ENCODE results near the gene DMTF1. TPM values are rescaled to one million over a fixed set of nuclear protein-coding genes. Genes with fewer than 3 reads are reported as not detected.

The DMTF1 gene
- total RNA-seq, 1 donor = 70.6 TPM

DNA sequence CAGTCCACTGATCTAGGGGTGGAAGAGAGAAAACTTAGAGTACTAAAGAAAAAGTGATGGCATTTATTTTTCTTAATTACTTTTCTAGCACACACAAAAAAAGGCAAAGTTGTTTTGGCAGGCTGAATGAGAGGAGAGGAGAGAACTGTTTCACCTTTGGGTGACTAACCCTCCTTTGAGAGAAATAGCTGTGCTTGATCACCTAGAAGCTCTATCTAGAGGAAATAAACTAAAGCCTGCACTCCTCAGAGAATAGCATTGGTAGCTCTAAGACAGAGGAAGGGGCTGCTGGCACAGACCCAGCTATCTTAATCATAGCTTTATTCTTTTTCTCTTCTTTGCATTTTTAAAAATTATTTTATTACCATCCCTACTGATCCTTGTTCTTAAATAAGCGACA is 61.0 kb downstream of the DMTF1 start:
- no peak for DNase-seq (ENCODE audit: insufficient read length, low spot score, missing footprints)

DNA sequence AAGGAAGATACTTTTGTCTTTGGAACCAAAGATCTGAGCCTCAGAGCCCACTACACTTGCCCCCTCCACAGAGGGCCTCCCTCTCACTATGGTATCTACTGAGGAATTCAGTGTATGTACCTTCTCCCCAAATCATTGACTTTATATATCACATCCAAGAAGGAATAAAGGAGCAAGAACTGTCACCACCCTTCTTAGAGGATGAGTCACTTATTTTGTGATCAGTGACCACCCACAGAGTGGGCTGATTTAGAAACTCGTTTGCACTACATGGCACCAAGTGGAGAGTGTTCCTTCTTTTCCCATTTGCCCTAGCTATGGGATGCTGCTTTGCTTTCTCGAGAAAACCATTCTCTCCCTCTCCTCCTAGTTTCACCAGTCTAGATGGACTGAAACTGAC is 61.6 kb downstream of the DMTF1 start:
- Histone ChIP-seq H3K4me2 (ENCODE audit: insufficient read depth, low read length) (no peak overlapping the region), H3K9me3 (ENCODE audit: low read depth, low read length) (no peaks in the 10 kb centered on the region), H3K4me3 (ENCODE audit: insufficient read depth, low read length) (no peak overlapping the region), H3K4me1 (ENCODE audit: insufficient read depth, low read length) (peaks cover 10% of the 10 kb centered on the region), H2AFZ (ENCODE audit: low read length) (no peak overlapping the region), H3K27me3 (ENCODE audit: insufficient read depth, low read length) (no peaks in the 10 kb centered on the region), H4K20me1 (ENCODE audit: insufficient read depth, low read length) (peaks cover 31% of the 10 kb centered on the region), H3K79me2 (ENCODE audit: insufficient read depth, low read length) (peaks cover 84% of the 10 kb centered on the region), H3K36me3 (ENCODE audit: insufficient read depth, low read length) (no peaks in the 10 kb centered on the region), H3K27ac (ENCODE audit: low read depth, low read length) (no peak overlapping the region)
- TF ChIP-seq, protein P1, sequence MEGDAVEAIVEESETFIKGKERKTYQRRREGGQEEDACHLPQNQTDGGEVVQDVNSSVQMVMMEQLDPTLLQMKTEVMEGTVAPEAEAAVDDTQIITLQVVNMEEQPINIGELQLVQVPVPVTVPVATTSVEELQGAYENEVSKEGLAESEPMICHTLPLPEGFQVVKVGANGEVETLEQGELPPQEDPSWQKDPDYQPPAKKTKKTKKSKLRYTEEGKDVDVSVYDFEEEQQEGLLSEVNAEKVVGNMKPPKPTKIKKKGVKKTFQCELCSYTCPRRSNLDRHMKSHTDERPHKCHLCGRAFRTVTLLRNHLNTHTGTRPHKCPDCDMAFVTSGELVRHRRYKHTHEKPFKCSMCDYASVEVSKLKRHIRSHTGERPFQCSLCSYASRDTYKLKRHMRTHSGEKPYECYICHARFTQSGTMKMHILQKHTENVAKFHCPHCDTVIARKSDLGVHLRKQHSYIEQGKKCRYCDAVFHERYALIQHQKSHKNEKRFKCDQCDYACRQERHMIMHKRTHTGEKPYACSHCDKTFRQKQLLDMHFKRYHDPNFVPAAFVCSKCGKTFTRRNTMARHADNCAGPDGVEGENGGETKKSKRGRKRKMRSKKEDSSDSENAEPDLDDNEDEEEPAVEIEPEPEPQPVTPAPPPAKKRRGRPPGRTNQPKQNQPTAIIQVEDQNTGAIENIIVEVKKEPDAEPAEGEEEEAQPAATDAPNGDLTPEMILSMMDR (IDR thresholded peaks at IDR 0.05; ENCODE audit: extremely low read depth, low read depth, low read length) = no peak
- no peak for DNase-seq (ENCODE audit: insufficient read length, low spot score, missing footprints)

More for the DNA sequence above, 61.0 kb downstream of the DMTF1 start:
- Histone ChIP-seq H3K4me1 (ENCODE audit: insufficient read depth, low read length) (peaks cover 5% of the 10 kb centered on the region), H2AFZ (ENCODE audit: low read length) (no peak overlapping the region), H4K20me1 (ENCODE audit: insufficient read depth, low read length) (peaks cover 34% of the 10 kb centered on the region), H3K9me3 (ENCODE audit: low read depth, low read length) (no peaks in the 10 kb centered on the region), H3K36me3 (ENCODE audit: insufficient read depth, low read length) (no peaks in the 10 kb centered on the region), H3K27ac (ENCODE audit: low read depth, low read length) (no peak overlapping the region), H3K27me3 (ENCODE audit: insufficient read depth, low read length) (no peaks in the 10 kb centered on the region), H3K4me3 (ENCODE audit: insufficient read depth, low read length) (no peak overlapping the region), H3K79me2 (ENCODE audit: insufficient read depth, low read length) (peaks cover 84% of the 10 kb centered on the region), H3K4me2 (ENCODE audit: insufficient read depth, low read length) (no peak overlapping the region)
- TF ChIP-seq, protein P1 (IDR thresholded peaks at IDR 0.05; ENCODE audit: extremely low read depth, low read depth, low read length) = no peak

- Histone ChIP-seq H4K20me1 (ENCODE audit: insufficient read depth, low read length) (peaks cover 29% of the 10 kb centered on the region), H2AFZ (ENCODE audit: low read length) (no peak overlapping the region), H3K9me3 (ENCODE audit: low read depth, low read length) (no peaks in the 10 kb centered on the region), H3K79me2 (ENCODE audit: insufficient read depth, low read length) (peaks cover 86% of the 10 kb centered on the region), H3K27me3 (ENCODE audit: insufficient read depth, low read length) (no peaks in the 10 kb centered on the region), H3K27ac (ENCODE audit: low read depth, low read length) (no peak overlapping the region), H3K4me1 (ENCODE audit: insufficient read depth, low read length) (peaks cover 11% of the 10 kb centered on the region), H3K4me3 (ENCODE audit: insufficient read depth, low read length) (no peak overlapping the region), H3K36me3 (ENCODE audit: insufficient read depth, low read length) (no peaks in the 10 kb centered on the region), H3K4me2 (ENCODE audit: insufficient read depth, low read length) (no peak overlapping the region)
- TF ChIP-seq, protein P1 (IDR thresholded peaks at IDR 0.05; ENCODE audit: extremely low read depth, low read depth, low read length) = no peak
- no peak for DNase-seq (ENCODE audit: insufficient read length, low spot score, missing footprints)
Measured at GRCh38 chr7:87215046-87215445, 62.8 kb downstream of the DMTF1 start.

GRCh38 chr7:87216701-87217508 is 64.7 kb downstream of the DMTF1 start:
- TF ChIP-seq, protein P1 (IDR thresholded peaks at IDR 0.05; ENCODE audit: extremely low read depth, low read depth, low read length) = no peak
- no peaks in the 10 kb centered on the region for H3K9me3 ChIP-seq (ENCODE audit: low read depth, low read length)
- H4K20me1 ChIP-seq (ENCODE audit: insufficient read depth, low read length) = peaks cover 14% of the 10 kb centered on the region
- H3K79me2 ChIP-seq (ENCODE audit: insufficient read depth, low read length) = peaks cover 74% of the 10 kb centered on the region
- no peak for DNase-seq (ENCODE audit: insufficient read length, low spot score, missing footprints)
- H3K4me2 ChIP-seq (ENCODE audit: insufficient read depth, low read length) = no peak overlapping the region
- H3K4me1 ChIP-seq (ENCODE audit: insufficient read depth, low read length) = peaks cover 19% of the 10 kb centered on the region
- no peaks in the 10 kb centered on the region for H3K36me3 ChIP-seq (ENCODE audit: insufficient read depth, low read length)
- no peak overlapping the region for H3K4me3 ChIP-seq (ENCODE audit: insufficient read depth, low read length)
- no peak overlapping the region for H3K27ac ChIP-seq (ENCODE audit: low read depth, low read length)
- peaks cover 1% of the 10 kb centered on the region for H3K27me3 ChIP-seq (ENCODE audit: insufficient read depth, low read length)
- H2AFZ ChIP-seq (ENCODE audit: low read length) = no peak overlapping the region

All from osteoblast (primary cell).